Activated CD8-positive, alpha-beta memory T cell treated with anti-CD3 and anti-CD28 coated beads, Interleukin-2, amount 10 ng/mL, durations not matched to agents 7 days and 5 days (primary cell): Measurements from ENCODE around the gene SOCS3. TPM values are rescaled to one million over a fixed set of nuclear protein-coding genes. Genes with fewer than 3 reads are reported as not detected.

Source experiments
- ATAC-seq: fragments of 150-1000 bp; cut with Tn5 transposase; one replicate; pipeline ENCODE4 v1.10.0; 2021; ENCODE audit warnings: moderate library complexity
- CTCF ChIA-PET: fragments of 350-600 bp; sonication (Branson Sonifier 250); formaldehyde crosslinking; loops from one replicate; lab custom pipeline; 2021; ENCODE audit warnings: antibody characterized with exemption; lab: Charles Lee
- DNase-seq: peaks from one replicate; pipeline ENCODE4 v3.0.0-alpha.2; 2020
- H3K27ac Mint-ChIP-seq: one replicate; pipeline ENCODE4 v1.8.0; 2021; ENCODE audit warnings: mild to moderate bottlenecking, mixed read lengths
- H3K27me3 Mint-ChIP-seq: one replicate; pipeline ENCODE4 v1.8.0; 2021; ENCODE audit warnings: mixed read lengths
- H3K36me3 Mint-ChIP-seq: one replicate; pipeline ENCODE4 v1.8.0; 2021; ENCODE audit warnings: mild to moderate bottlenecking, mixed read lengths
- H3K4me1 Mint-ChIP-seq: one replicate; pipeline ENCODE4 v1.8.0; 2021; ENCODE audit warnings: mixed read lengths
- H3K4me3 Mint-ChIP-seq: one replicate; pipeline ENCODE4 v1.8.0; 2021; ENCODE audit warnings: mild to moderate bottlenecking, moderate library complexity, mixed read lengths
- H3K9me3 Mint-ChIP-seq: one replicate; pipeline ENCODE4 v1.8.0; 2022; ENCODE audit warnings: low read depth, mixed read lengths
- total RNA-seq, 2 experiments: library from RNA; stranded (reverse); gene quantifications; one replicate each; pipeline ENCODE4 v1.2.3, GENCODE V29; 2021

The SOCS3 gene
- total RNA-seq, 2 experiments from 2014 or later, result 9.9 to 21.3 TPM

DNA sequence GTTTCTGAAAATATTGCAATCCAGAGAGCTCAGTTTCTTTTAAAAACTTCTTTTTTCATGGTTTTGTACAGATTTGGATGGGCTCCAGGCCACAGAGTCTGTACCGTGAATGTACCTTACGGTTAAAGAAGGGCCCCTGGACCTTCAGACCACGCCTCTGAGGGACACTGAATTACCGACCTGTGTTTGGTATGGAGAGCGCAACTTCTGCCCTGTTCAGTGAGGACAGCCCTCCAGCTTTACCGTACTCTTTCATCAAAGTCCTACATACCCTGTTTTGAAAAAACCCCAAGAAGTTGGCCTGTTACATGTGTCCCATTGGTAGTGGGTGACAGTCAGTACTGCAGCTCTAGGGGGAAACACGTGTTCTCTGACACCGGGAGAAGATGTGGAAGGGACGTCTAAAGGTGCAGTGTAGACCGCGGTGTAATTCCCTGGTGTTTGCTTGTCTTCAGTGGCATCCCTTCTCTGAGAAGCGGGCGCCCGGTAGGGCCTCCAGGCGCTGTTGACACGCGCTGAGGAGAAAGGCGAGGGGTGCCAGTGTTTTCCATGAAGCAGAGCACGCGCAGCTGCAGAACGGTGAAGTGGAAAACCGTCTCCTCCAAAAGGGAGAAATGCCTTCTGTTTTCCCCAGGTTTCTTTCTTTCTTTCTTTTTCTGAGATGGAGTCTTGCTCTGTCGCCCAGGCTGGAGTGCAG lies 24.8 kb upstream of the SOCS3 start:
- CTCF ChIA-PET, result interaction anchor here (0.7 to 1.2 kb wide), 2 partner anchors 15 to 28 kb away, joined by 3 read pairs; no protein-coding TSS in a partner anchor
- Mint-ChIP-seq H3K4me3 (peak overlapping the region; percentile 58), H3K36me3 (peaks cover 21% of the 10 kb centered on the region), H3K27me3 (no peaks in the 10 kb centered on the region), H3K27ac (peak overlapping the region; percentile 91), H3K4me1 (peaks cover 82% of the 10 kb centered on the region), H3K9me3 (no peaks in the 10 kb centered on the region)
- DNase-seq (no peak), ATAC-seq (no peak)

DNA sequence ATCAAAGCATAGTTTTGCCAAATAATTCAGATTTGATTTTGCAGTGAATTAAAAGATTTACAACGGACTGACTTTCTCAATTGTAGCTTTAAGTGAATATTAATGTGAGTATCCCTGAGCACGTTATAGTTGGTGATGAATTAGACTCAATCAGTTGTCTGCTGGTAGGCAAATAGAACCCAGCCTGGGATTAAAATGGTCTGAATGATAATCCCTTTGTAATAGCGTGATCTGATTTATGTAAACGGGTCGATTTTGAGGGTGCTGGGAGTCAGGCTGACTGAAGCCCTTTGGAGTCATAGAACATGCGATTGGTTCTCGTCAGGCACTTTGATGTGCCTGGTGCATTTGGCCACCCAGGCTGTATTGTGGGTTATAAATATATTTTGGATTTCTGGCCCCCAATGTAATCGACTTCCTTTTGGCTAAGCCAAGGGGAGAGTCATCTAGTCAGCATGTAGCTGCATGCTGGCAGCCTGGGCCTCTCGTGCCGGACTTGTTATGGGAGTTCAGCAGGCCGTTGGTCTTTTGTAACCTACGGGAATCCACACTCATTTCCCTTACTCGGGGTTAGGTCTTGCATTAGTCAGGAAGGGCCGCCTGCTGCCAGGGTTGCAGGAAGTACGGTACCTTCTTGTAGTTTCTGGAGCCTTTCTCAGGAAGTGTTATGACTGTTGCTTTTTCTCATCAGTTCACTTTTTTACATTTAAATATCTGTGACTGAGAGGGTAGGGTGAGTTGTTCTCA lies 24.0 kb upstream of the SOCS3 start:
- H3K36me3 Mint-ChIP-seq, result peaks cover 24% of the 10 kb centered on the region
- H3K4me1 Mint-ChIP-seq, result peaks cover 90% of the 10 kb centered on the region
- CTCF ChIA-PET, result interaction anchor here (1.2 kb wide), 2 partner anchors 14 to 66 kb away, joined by 3 to 4 read pairs; no protein-coding TSS in a partner anchor
- no peaks in the 10 kb centered on the region for H3K27me3 Mint-ChIP-seq
- peak overlapping the region; percentile 58 for H3K4me3 Mint-ChIP-seq
- no peaks in the 10 kb centered on the region for H3K9me3 Mint-ChIP-seq
- H3K27ac Mint-ChIP-seq, result peak overlapping the region; percentile 91
- ATAC-seq, result peak; percentile 38
- peak; percentile 76 for DNase-seq

DNA sequence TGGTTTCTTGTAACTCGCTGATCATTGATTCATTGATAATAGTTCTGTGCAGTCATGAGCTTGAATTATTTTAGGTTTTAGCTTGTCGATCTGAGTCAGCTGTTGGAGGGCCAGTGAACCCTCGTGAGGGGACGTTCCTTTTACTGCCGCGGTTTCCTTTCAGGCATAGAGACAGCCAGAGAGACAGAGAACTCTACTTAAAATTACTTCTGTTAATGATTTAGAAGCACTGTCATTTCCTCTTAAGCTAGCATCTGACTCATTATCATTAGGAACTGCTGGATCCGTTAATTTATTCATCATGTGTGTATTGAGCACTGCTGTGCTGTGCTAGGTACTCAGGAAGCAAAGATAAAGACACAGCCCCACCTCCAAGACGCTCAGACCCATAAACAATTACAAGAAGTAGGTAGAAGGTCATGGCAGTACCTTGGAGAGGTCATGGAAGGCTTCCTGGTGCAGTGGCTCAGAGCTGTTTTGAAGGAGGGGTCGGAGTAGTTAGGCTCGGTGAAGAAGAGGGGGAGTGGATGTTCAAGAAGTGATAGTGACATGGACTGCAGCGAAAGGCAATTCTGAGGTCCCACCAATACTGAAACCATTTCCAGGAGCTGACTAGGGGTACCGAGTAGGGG lies 21.8 kb upstream of the SOCS3 start:
- peak overlapping the region; percentile 89 for H3K4me3 Mint-ChIP-seq
- no peaks in the 10 kb centered on the region for H3K9me3 Mint-ChIP-seq
- peaks cover 78% of the 10 kb centered on the region for H3K4me1 Mint-ChIP-seq
- peaks cover 17% of the 10 kb centered on the region for H3K36me3 Mint-ChIP-seq
- ATAC-seq (peak; percentile 38), DNase-seq (peak; percentile 74)
- no peaks in the 10 kb centered on the region for H3K27me3 Mint-ChIP-seq
- H3K27ac Mint-ChIP-seq, result peak overlapping the region; percentile 89
- CTCF ChIA-PET, result interaction anchor here (1.2 to 2.9 kb wide), 7 partner anchors 21 to 403 kb away, joined by 3 to 26 read pairs (median 4); partner anchors contain the start of gene SOCS3

DNA sequence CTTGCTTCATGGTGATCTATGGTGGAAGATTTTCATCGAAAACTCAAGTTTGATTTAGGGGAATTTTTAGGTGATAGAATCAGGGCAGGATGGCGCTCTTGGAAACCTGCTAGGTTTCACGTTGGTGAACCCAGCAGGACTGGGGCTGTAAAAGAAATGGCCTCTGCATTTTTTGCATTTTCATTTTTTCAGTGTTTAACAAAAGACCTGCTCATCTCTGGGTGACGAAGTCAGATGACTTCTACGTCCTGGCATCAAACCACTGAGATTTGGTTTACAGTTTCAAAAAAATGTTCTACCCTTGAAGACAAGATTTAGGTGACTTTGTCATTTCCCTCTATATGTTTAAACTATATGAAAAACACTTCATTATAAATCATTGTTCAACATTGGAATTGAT lies 20.5 kb upstream of the SOCS3 start:
- Mint-ChIP-seq H3K9me3 (no peaks in the 10 kb centered on the region), H3K27ac (peak overlapping the region; percentile 89), H3K4me1 (peaks cover 68% of the 10 kb centered on the region), H3K4me3 (peak overlapping the region; percentile 89), H3K27me3 (no peaks in the 10 kb centered on the region), H3K36me3 (peaks cover 17% of the 10 kb centered on the region)
- no peak for ATAC-seq
- CTCF ChIA-PET, result no interaction called here
- no peak for DNase-seq

DNA sequence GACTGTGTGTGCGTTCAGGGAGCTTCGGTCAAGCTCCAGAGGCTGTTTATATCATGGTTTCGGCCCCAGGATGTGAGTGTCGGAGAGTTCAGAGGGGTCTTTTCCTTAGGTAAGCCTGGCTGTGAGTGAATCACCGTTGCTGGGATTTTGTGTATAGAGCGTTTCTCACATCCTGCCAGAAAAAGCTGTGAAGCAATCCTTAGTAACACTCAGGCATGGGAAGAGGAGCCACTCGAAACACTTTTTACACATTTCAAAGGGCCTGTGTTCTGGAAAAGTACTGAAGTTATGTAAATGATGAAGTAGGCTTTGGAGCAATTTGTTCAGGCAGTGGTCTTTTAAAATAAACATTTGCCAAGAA lies 19.2 kb upstream of the SOCS3 start:
- no peaks in the 10 kb centered on the region for H3K9me3 Mint-ChIP-seq
- peaks cover 12% of the 10 kb centered on the region for H3K36me3 Mint-ChIP-seq
- ATAC-seq (no peak), DNase-seq (no peak)
- peak overlapping the region; percentile 89 for H3K4me3 Mint-ChIP-seq
- peak overlapping the region; percentile 89 for H3K27ac Mint-ChIP-seq
- H3K4me1 Mint-ChIP-seq, result peaks cover 56% of the 10 kb centered on the region
- H3K27me3 Mint-ChIP-seq, result peaks cover 3% of the 10 kb centered on the region
- CTCF ChIA-PET, result interaction anchor here (1.2 to 8.3 kb wide), 2 partner anchors 17 to 28 kb away, joined by 3 to 73 read pairs; partner anchors contain the start of gene SOCS3

DNA sequence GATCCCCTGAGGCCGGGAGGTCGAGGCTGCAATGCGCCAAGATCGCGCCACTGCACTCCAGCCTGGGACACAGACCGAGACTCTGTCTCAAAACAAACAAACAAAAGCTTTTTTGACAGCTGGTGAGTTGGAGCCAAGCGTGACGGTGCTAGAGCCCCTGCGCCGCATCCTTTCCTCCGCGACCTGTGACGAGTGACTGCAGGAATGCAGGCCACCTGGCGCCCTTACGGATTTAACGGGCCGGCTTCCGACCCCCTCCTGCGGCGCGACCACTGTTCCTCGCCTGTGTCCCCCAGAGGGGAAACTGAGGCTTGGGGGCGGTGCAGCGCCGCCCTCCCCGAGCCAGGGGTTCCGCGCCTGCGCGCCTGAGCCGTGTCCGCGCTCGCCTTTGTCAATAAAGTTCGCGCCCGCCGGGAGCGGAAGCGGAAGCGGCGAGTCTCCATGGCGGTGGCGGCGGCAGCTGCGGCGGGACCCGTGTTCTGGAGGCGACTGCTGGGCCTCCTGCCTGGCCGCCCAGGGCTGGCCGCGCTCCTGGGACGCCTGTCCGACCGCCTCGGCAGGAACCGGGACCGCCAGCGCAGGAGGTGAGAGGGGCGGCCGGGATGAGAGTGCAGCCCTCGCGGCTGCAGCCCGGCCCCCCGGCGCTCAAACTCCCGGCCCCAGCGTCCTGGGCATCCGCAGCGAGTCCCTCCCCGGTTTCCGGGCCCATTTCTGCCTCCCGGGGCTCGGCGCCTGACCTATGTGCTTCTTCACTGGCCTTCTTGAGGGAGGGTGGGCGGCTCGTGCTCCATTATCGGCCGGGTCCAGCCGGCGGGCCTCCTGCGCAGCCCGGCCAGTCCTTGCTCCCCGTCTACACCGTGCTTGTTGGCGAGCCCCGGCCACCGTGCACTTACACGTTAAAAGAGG lies 18.6 kb upstream of the SOCS3 start, which contains the start of gene PGS1:
PGS1 (plus strand) TSS at position 425 of the 906 bp plus-strand sequence; CDS start at position 442, 17 bp downstream.
- Mint-ChIP-seq H3K27ac (peak within 1 kb of the TSS; percentile 89), H3K4me3 (peak within 1 kb of the TSS; percentile 89), H3K36me3 (peaks cover 12% of the 10 kb centered on the region), H3K9me3 (no peaks in the 10 kb centered on the region), H3K4me1 (peaks cover 50% of the 10 kb centered on the region), H3K27me3 (peaks cover 3% of the 10 kb centered on the region)
- ATAC-seq (peak; percentile 67), DNase-seq (peak; percentile 89)
- CTCF ChIA-PET, result interaction anchor here (0.6 to 8.3 kb wide), 5 partner anchors 16 to 421 kb away, joined by 3 to 73 read pairs (median 3); partner anchors contain the start of gene SOCS3

DNA sequence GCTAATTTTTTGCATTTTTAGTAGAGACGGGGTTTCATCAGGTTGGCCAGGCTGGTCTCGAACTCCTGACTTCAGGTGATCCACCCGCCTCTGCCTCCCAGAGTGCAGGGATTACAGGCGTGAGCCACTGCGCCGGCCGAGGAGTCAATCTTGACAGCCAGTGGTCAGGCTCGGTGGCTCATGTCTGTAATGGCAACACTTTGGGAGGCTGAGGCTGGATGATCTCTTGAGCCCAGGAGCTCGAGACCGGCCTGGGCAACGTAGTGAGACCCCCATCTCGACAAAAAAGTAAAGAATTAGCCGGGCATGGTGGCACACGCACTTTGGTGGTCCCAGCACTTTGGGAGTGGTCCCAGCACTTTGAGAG lies 18.0 kb upstream of the SOCS3 start:
- Mint-ChIP-seq H3K27ac (peak overlapping the region; percentile 78), H3K4me3 (peak overlapping the region; percentile 89), H3K9me3 (no peaks in the 10 kb centered on the region), H3K36me3 (peaks cover 12% of the 10 kb centered on the region), H3K27me3 (peaks cover 3% of the 10 kb centered on the region), H3K4me1 (peaks cover 44% of the 10 kb centered on the region)
- no peak for DNase-seq
- CTCF ChIA-PET, result interaction anchor here (0.6 to 8.3 kb wide), 4 partner anchors 16 to 421 kb away, joined by 3 to 73 read pairs (median 4); partner anchors contain the start of gene SOCS3
- no peak for ATAC-seq

DNA sequence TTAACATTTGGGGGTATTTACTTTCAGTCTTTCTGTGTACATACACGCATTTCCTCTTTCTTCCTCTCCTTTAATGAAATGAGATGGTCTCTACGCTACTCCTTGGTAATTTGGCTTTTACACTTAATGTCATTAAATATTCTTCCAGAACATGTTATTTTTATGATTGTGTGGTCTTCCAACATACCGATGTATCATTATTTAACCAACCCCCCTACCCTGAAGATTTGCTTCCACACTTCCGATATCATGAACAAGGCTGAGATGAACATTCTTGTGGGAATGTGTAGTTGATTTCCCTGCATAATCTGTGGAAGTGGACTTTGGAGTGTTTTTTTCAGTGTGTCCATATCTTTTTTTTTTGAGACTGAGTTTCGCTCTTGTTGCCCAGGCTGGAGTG lies 16.3 kb upstream of the SOCS3 start:
- Mint-ChIP-seq H3K9me3 (no peaks in the 10 kb centered on the region), H3K27me3 (peaks cover 3% of the 10 kb centered on the region), H3K27ac (no peak overlapping the region), H3K36me3 (peaks cover 9% of the 10 kb centered on the region), H3K4me1 (peaks cover 29% of the 10 kb centered on the region), H3K4me3 (no peak overlapping the region)
- ATAC-seq (no peak), DNase-seq (no peak)
- CTCF ChIA-PET, result interaction anchor here (1.3 to 8.3 kb wide), 2 partner anchors 14 to 50 kb away, joined by 3 to 73 read pairs; partner anchors contain the start of gene SOCS3

DNA sequence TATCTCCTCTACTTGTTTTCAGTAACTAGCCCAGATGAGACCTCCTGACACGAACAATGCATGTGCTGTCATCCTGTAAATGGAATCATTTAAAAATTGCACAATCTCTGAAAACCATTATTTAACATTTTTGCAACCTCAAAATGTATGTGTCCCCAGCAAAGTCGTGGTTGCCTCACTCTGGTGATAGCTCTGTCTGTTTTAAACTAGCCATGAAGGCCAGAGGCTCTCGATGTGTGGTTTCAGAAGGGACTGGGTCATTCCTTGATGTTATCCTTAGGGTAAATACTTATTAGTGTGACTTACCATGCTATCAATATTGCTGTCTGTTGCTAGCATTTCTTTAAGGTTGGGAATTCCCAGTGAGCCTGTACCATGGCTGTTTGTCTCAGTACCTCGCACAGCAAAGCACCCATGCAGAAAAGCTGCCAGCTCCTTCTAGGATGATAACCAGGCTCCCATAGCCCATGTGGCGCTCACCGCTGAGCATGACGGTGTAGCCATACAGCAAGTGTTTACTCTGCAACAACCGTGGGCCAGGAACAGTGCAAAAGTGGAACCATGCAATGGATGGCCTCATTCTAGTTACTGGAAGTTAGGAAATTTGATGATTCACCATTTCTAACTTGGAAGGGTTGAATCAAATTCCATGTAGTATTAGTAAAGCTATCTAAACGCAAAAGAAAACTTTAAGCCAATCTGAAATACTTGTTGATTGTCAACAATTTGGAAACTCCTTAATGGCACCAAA lies 15.7 kb upstream of the SOCS3 start:
- Mint-ChIP-seq H3K36me3 (peaks cover 7% of the 10 kb centered on the region), H3K27ac (no peak overlapping the region), H3K27me3 (peaks cover 3% of the 10 kb centered on the region), H3K4me1 (peaks cover 23% of the 10 kb centered on the region), H3K4me3 (no peak overlapping the region), H3K9me3 (no peaks in the 10 kb centered on the region)
- CTCF ChIA-PET, result interaction anchor here (1.3 to 8.3 kb wide), 2 partner anchors 13 to 50 kb away, joined by 3 to 73 read pairs; partner anchors contain the start of gene SOCS3
- no peak for ATAC-seq
- DNase-seq, result no peak

DNA sequence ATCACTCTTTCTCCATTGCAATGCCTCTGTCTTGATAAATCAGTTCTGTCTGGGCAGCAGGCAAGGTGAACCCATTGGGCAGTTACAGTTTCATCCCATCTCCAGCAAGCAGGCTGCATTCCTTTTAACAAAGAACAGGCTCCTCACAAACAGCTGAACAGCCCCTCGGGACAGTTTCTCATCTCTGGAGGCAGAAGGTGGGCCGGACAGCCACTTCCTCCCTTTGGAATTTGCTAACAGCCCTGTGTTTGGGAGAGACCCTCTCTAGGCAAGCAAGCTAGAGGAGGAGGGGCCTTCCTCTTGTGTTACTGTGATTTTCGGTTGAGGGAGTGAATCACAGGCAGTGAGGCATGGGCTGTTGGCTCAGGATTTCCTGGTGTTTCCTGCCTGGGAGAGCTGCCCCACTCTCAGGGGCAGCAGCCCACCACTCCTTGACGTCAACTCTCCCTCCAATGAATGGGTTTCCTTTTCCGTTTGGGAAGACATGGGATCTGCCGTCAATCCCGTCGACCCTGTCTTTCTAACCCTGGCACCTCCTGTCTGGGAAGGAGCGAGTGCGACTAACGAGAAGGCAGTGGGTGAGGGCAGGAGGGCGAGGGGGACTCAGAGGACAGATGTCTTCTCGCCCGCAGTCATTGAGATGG lies 14.9 kb upstream of the SOCS3 start:
- Mint-ChIP-seq H3K36me3 (peaks cover 2% of the 10 kb centered on the region), H3K9me3 (no peaks in the 10 kb centered on the region), H3K4me1 (peaks cover 16% of the 10 kb centered on the region), H3K27ac (no peak overlapping the region), H3K27me3 (peaks cover 5% of the 10 kb centered on the region), H3K4me3 (no peak overlapping the region)
- CTCF ChIA-PET, result interaction anchor here (8.3 kb wide), 1 partner anchor 13 kb away, joined by 73 read pairs; the partner anchor contains the start of gene SOCS3
- no peak for DNase-seq
- ATAC-seq, result no peak

DNA sequence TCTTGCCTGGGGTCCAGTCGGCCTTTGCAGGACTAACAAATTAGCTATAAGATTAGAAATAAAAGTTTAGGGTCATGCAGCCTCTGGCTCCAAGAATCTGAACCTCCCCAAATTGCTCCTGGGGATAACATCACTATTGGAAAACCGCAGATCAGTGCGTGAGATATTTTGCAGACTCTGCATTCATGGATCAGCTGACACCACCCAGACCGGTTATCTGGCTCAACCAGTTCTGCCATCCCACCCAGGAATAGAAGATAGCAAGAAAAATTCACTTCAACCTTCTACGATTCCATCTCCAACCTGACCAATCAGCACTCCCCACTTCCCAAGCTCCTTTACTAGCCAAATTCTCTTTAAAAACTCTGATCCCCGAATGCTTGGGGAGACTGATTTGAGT lies 14.3 kb upstream of the SOCS3 start:
- CTCF ChIA-PET, result interaction anchor here (8.3 kb wide), 1 partner anchor 12 kb away, joined by 73 read pairs; the partner anchor contains the start of gene SOCS3
- ATAC-seq, result no peak
- no peak overlapping the region for H3K4me3 Mint-ChIP-seq
- H3K27me3 Mint-ChIP-seq, result peaks cover 5% of the 10 kb centered on the region
- peaks cover 1% of the 10 kb centered on the region for H3K36me3 Mint-ChIP-seq
- no peak overlapping the region for H3K27ac Mint-ChIP-seq
- H3K9me3 Mint-ChIP-seq, result no peaks in the 10 kb centered on the region
- DNase-seq, result no peak
- peaks cover 11% of the 10 kb centered on the region for H3K4me1 Mint-ChIP-seq
